Measurements from ENCODE around the gene FDXR.
"Not testable (repeated sequence)": the region's sequence is repeated elsewhere in the genome, so short reads cannot be mapped to it uniquely, and the experiment has no call there.

The FDXR gene

DNA sequence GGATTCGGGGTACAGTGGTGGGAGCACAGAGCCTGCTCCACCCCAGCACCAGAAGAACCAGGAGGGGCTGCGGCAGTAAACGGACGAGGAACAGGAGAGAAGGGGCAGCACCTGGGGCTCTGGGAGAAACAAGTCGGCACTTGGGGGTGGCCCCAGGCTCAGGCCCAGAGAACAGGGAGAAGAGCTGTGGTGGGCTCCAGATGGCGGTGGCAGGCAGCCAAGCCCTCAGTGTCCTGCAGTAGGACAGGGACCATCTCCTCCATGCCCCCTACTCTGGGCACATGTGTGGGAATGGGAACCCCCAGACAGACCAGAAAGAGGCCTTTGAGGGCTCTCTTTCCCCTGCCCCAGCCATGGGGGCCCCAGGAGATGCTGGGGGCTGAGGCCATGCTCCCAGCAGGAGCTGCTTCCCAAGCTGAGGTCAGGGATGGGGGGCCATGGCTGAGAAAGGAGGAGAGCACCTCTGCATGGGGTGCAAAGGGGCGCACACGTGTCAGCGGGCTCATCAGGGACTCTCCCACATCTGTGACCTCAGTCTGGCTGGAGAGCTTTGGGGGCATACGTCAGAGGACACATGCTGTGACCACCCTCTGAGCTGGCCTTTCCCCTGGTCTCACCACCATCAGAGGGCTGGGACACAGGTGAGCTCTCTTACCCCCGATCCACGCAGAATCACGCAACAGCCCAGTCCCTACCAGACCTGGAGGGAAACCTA lies 43.5 kb upstream of the FDXR start:
- peaks cover 12% of the 10 kb centered on the region; the same call in 1 of the 2 replicates for H3K4me1 ChIP-seq (ENCODE audit: control insufficient read depth, insufficient read depth, low read length)
- H3K27me3 ChIP-seq (ENCODE audit: control insufficient read depth, insufficient read depth, low read length) = peaks cover 14% of the 10 kb centered on the region
- H3K4me3 ChIP-seq (ENCODE audit: low read depth, low read length) = no peak overlapping the region
- H3K27ac ChIP-seq (ENCODE audit: low read depth, low read length) = no peak overlapping the region
- H3K36me3 ChIP-seq (ENCODE audit: control insufficient read depth, insufficient read depth, low read length) = no peaks in the 10 kb centered on the region
- no peaks in the 10 kb centered on the region for H3K9me3 ChIP-seq (ENCODE audit: control insufficient read depth, insufficient read depth, low read depth, low read length)
- no peak overlapping the region for H3K9ac ChIP-seq (ENCODE audit: low read length)

DNA sequence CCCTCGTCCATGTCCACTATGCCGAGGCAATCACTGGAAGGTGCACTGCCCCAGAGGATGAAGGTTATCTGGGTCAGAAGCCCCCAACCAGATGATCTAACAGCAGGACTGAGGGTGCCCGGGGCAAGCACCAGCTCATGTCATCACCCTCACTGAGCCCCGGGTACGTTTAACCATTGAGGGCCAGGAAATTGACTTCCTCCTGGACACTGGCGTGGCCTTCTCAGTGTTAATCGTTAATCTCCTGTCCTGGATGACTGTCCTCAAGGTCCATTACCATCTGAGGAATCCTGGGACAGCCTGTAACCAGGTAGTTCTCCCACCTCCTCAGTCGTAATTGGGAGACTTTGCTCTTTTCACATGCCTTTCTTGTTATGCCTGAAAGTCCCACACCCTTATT lies 38.6 kb upstream of the FDXR start:
- not testable (repeated sequence) for H3K27me3 ChIP-seq (ENCODE audit: control insufficient read depth, insufficient read depth, low read length); H3K4me1 ChIP-seq (ENCODE audit: control insufficient read depth, insufficient read depth, low read length); H3K4me3 ChIP-seq (ENCODE audit: low read depth, low read length); H3K9me3 ChIP-seq (ENCODE audit: control insufficient read depth, insufficient read depth, low read depth, low read length); H3K9ac ChIP-seq (ENCODE audit: low read length); H3K36me3 ChIP-seq (ENCODE audit: control insufficient read depth, insufficient read depth, low read length); H3K27ac ChIP-seq (ENCODE audit: low read depth, low read length)

DNA sequence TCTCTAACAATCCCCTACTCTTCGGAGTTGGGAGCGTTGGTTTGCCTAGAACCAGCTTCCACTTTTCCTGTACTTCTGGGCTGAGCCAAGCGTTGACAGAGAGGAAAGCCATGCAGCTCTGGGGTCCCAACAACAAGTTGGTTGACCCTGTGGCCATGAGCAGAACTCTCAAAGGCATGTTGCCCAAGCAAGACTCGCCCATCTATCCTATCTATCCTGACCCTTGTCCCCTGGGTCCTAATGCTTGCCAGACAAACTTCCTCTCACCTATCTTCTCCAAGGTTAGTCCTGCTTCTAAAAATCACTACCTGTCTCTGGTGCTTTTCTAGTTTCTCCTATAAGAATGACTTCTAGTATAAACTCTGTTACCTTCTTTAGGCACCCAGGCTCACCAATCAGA lies 36.3 kb upstream of the FDXR start:
- not testable (repeated sequence) for H3K4me1 ChIP-seq (ENCODE audit: control insufficient read depth, insufficient read depth, low read length); H3K27me3 ChIP-seq (ENCODE audit: control insufficient read depth, insufficient read depth, low read length); H3K9ac ChIP-seq (ENCODE audit: low read length); H3K36me3 ChIP-seq (ENCODE audit: control insufficient read depth, insufficient read depth, low read length); H3K9me3 ChIP-seq (ENCODE audit: control insufficient read depth, insufficient read depth, low read depth, low read length); H3K27ac ChIP-seq (ENCODE audit: low read depth, low read length); H3K4me3 ChIP-seq (ENCODE audit: low read depth, low read length)

DNA sequence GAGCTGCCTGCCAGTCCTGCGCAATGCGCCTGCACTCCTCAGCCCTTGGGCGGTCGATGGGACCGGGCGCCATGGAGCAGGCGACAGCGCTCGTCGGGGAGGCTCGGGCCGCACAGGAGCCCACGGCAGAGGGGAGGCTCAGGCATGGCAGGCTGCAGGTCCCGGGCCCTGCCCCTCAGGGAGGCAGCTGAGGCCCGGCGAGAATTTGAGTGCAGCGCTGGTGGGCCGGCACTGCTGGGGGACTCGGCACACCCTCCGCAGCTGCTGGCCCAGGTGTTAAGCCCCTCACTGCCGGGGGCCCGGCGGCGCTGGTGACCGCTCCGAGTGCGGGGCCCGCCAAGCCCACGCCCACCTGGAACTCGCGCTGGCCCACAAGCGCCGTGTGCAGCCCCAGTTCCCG lies 34.2 kb upstream of the FDXR start:
- H3K9me3 ChIP-seq (ENCODE audit: control insufficient read depth, insufficient read depth, low read depth, low read length) = no peaks in the 10 kb centered on the region
- no peak overlapping the region for H3K27ac ChIP-seq (ENCODE audit: low read depth, low read length)
- H3K9ac ChIP-seq (ENCODE audit: low read length) = no peak overlapping the region
- H3K4me1 ChIP-seq (ENCODE audit: control insufficient read depth, insufficient read depth, low read length) = peaks cover 9% of the 10 kb centered on the region; the same call in 1 of the 2 replicates
- no peak overlapping the region for H3K4me3 ChIP-seq (ENCODE audit: low read depth, low read length)
- peaks cover 5% of the 10 kb centered on the region; the same call in 1 of the 2 replicates for H3K27me3 ChIP-seq (ENCODE audit: control insufficient read depth, insufficient read depth, low read length)
- no peaks in the 10 kb centered on the region for H3K36me3 ChIP-seq (ENCODE audit: control insufficient read depth, insufficient read depth, low read length)

DNA sequence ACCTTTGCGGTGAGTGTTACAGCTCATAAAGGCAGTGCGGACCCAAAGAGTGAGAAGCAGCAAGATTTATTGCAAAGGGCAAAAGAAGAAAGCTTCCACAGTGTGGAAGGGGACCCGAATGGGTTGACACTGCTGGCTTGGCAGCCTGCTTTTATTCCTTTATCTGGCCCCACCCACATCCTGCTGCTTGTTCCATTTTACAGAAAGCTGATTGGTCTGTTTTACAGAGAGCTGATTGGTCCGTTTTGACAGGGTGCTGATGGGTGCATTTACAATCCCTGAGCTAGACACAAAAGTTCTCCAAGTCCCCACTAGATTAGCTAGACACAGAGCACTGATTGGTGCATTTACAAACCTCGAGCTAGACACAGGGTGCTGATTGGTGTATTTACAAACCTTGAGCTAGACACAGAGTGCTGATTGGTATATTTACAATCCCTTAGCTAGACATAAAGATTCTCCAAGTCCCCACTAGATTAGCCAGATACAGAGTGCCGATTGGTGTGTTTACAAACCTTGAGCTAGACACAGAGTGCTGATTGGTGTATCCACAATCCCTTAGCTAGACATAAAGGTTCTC lies 33.5 kb upstream of the FDXR start:
- not testable (repeated sequence) for H3K4me1 ChIP-seq (ENCODE audit: control insufficient read depth, insufficient read depth, low read length); H3K27ac ChIP-seq (ENCODE audit: low read depth, low read length); H3K27me3 ChIP-seq (ENCODE audit: control insufficient read depth, insufficient read depth, low read length); H3K4me3 ChIP-seq (ENCODE audit: low read depth, low read length); H3K36me3 ChIP-seq (ENCODE audit: control insufficient read depth, insufficient read depth, low read length); H3K9ac ChIP-seq (ENCODE audit: low read length); H3K9me3 ChIP-seq (ENCODE audit: control insufficient read depth, insufficient read depth, low read depth, low read length)

DNA sequence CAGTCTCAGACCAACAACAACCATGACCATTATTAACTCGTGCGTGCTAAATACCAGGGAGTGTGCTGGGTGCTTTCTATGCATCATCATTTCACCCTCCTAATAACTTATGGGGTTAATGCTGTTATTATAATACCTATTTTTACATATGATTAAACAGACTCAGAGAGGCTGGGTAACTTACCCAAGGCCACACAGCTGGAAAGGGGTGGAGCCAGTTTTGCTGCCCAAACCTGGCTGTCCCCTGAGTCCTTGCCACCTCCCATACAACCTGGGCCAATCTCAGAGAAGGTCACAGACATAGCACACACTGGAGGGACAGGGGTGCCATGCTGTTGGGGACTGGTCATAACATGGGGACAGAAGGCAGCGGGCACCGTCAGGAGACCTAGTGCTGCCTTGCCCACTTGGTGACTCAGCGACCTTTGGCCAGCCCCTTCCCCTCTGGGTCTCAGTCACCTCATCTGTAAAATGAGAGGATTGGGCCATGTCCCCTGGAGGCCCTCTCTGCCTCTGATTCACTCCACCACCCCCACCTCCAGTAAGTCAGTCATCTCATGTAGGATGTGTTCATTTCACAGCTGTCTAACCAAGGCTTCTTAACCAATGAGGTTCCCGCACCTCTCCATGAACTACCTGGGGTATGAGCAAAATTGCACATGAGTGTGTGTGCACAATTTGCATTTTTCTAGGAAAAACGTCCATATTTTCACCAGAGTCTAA lies 32.1 kb upstream of the FDXR start:
- peaks cover 9% of the 10 kb centered on the region; the same call in 1 of the 2 replicates for H3K4me1 ChIP-seq (ENCODE audit: control insufficient read depth, insufficient read depth, low read length)
- peaks cover 10% of the 10 kb centered on the region; the same call in 1 of the 2 replicates for H3K27me3 ChIP-seq (ENCODE audit: control insufficient read depth, insufficient read depth, low read length)
- no peaks in the 10 kb centered on the region for H3K9me3 ChIP-seq (ENCODE audit: control insufficient read depth, insufficient read depth, low read depth, low read length)
- H3K9ac ChIP-seq (ENCODE audit: low read length) = no peak overlapping the region
- no peak overlapping the region for H3K27ac ChIP-seq (ENCODE audit: low read depth, low read length)
- no peaks in the 10 kb centered on the region for H3K36me3 ChIP-seq (ENCODE audit: control insufficient read depth, insufficient read depth, low read length)
- H3K4me3 ChIP-seq (ENCODE audit: low read depth, low read length) = no peak overlapping the region

DNA sequence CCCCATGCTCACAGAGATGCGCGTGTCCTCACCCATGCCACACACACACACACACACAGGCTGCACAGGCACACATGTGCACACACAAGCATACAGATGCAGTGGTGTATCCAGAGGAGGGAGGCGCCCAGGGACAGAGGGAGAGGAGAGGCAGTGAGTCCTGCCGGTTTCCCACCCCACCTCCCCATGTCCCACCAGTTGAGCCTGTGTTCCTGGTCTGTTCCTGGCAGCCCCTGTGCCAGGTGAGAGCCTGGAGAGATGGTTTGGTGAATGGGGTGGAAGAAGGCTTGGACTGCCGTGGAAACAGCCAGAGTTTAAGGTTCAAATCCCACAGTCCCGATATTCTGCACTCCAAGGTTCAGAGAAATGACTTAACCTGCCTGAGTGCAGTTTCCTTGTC lies 30.9 kb upstream of the FDXR start:
- Histone ChIP-seq H3K4me1 (ENCODE audit: control insufficient read depth, insufficient read depth, low read length) (peaks cover 5% of the 10 kb centered on the region; the same call in 1 of the 2 replicates), H3K27me3 (ENCODE audit: control insufficient read depth, insufficient read depth, low read length) (peaks cover 11% of the 10 kb centered on the region; the same call in 1 of the 2 replicates), H3K9me3 (ENCODE audit: control insufficient read depth, insufficient read depth, low read depth, low read length) (no peaks in the 10 kb centered on the region), H3K9ac (ENCODE audit: low read length) (no peak overlapping the region), H3K36me3 (ENCODE audit: control insufficient read depth, insufficient read depth, low read length) (no peaks in the 10 kb centered on the region), H3K4me3 (ENCODE audit: low read depth, low read length) (no peak overlapping the region), H3K27ac (ENCODE audit: low read depth, low read length) (no peak overlapping the region)

DNA sequence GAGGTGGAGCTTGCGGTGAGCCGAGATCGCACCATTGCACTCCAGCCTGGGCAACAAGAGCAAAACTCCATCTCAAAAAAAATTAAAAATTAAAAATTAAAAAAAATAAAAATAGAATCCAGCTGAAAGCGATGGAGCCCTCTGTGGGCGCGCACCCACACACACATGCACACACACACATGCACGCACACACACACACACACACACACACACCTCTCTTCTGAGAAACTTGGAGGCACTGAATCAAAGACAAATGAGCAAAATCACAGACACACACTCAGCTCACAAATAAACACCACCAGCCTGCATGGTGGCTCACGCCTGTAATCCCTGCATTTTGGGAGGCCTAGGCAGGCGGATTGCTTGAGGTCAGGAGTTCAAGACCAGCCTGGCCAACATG lies 30.2 kb upstream of the FDXR start:
- H3K4me1 ChIP-seq (ENCODE audit: control insufficient read depth, insufficient read depth, low read length) = peaks cover 3% of the 10 kb centered on the region; the same call in 1 of the 2 replicates
- no peak overlapping the region for H3K27ac ChIP-seq (ENCODE audit: low read depth, low read length)
- peaks cover 11% of the 10 kb centered on the region; the same call in 1 of the 2 replicates for H3K27me3 ChIP-seq (ENCODE audit: control insufficient read depth, insufficient read depth, low read length)
- H3K4me3 ChIP-seq (ENCODE audit: low read depth, low read length) = no peak overlapping the region
- H3K36me3 ChIP-seq (ENCODE audit: control insufficient read depth, insufficient read depth, low read length) = no peaks in the 10 kb centered on the region
- no peak overlapping the region for H3K9ac ChIP-seq (ENCODE audit: low read length)
- no peaks in the 10 kb centered on the region for H3K9me3 ChIP-seq (ENCODE audit: control insufficient read depth, insufficient read depth, low read depth, low read length)

DNA sequence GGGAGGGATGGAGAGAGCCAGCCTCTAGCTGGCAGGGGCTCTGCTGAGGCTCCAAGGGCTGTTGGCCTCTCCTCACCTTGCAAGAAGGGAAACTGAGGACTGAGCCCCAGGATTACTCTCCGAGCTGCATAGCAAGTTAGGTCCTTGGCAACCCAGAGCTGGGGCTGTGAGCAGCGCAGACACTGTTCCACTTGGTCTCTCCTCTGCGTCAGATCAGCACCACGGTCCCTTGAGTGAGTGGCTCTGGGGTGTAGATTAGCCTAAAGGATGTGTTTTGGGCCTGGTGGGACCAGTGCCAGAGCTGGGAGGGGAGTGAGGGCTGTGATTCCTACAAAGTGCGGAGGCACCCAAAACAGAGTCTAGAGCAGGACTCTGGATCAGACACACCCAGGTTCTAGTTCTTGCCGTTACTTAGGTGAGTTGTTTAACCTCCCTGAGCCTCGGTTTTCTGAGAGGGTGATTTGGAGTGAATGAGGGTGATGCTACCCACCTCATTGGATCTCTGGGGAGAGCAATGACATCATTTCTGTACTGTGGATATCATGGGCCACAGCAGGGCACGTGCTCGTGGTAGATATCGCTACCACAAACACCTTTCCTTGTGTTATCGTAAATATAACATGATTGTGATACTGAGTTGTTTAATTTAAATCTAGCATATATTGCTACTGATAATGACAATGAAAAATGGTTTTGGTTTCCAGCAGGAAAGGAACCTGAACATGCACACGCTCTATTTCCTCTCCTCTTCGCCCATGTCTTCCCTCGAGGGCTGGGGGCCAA lies 28.8 kb upstream of the FDXR start:
- no peaks in the 10 kb centered on the region for H3K9me3 ChIP-seq (ENCODE audit: control insufficient read depth, insufficient read depth, low read depth, low read length)
- H3K4me1 ChIP-seq (ENCODE audit: control insufficient read depth, insufficient read depth, low read length) = peaks cover 3% of the 10 kb centered on the region; the same call in 1 of the 2 replicates
- no peaks in the 10 kb centered on the region for H3K36me3 ChIP-seq (ENCODE audit: control insufficient read depth, insufficient read depth, low read length)
- no peak overlapping the region for H3K4me3 ChIP-seq (ENCODE audit: low read depth, low read length)
- no peak overlapping the region for H3K27ac ChIP-seq (ENCODE audit: low read depth, low read length)
- no peak overlapping the region for H3K9ac ChIP-seq (ENCODE audit: low read length)
- peaks cover 17% of the 10 kb centered on the region for H3K27me3 ChIP-seq (ENCODE audit: control insufficient read depth, insufficient read depth, low read length)

DNA sequence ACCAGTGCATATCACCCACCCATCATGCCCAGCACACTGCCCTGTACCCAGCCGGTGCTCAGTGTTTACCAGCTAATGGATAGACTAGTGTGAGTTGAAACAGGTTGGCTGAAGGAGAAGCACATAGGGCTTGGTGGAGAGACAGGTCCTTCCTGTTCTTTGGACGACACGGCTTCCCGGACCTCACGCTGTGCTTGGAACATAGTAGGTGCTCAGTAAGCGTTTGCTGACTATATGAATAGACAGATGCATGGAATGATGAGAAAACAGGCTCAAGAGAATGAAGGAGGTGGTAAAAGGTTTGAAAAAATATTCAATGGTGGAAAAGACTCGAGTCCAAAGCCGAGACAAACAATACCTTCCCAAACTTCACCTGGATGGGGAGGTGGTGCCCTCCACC lies 27.4 kb upstream of the FDXR start:
- H3K27me3 ChIP-seq (ENCODE audit: control insufficient read depth, insufficient read depth, low read length) = peaks cover 30% of the 10 kb centered on the region
- peaks cover 3% of the 10 kb centered on the region; the same call in 1 of the 2 replicates for H3K4me1 ChIP-seq (ENCODE audit: control insufficient read depth, insufficient read depth, low read length)
- H3K27ac ChIP-seq (ENCODE audit: low read depth, low read length) = no peak overlapping the region
- H3K36me3 ChIP-seq (ENCODE audit: control insufficient read depth, insufficient read depth, low read length) = no peaks in the 10 kb centered on the region
- no peak overlapping the region for H3K9ac ChIP-seq (ENCODE audit: low read length)
- H3K4me3 ChIP-seq (ENCODE audit: low read depth, low read length) = no peak overlapping the region
- no peaks in the 10 kb centered on the region for H3K9me3 ChIP-seq (ENCODE audit: control insufficient read depth, insufficient read depth, low read depth, low read length)

Measured in HUES6 (cell line).